SH-SY5Y (cell line): ENCODE data around the gene UBXN2A.

Experiments
- GATA2 ChIP-seq: IDR thresholded peaks from 2 replicates; pipeline ENCODE4 v1.6.1; 2011; ENCODE audit warnings: mild to moderate bottlenecking, low read depth, low read length
- GATA3 ChIP-seq: IDR thresholded peaks from 2 replicates; pipeline ENCODE4 v1.6.1; 2011; ENCODE audit warnings: low read depth, mild to moderate bottlenecking, low read length, moderate library complexity

DNA sequence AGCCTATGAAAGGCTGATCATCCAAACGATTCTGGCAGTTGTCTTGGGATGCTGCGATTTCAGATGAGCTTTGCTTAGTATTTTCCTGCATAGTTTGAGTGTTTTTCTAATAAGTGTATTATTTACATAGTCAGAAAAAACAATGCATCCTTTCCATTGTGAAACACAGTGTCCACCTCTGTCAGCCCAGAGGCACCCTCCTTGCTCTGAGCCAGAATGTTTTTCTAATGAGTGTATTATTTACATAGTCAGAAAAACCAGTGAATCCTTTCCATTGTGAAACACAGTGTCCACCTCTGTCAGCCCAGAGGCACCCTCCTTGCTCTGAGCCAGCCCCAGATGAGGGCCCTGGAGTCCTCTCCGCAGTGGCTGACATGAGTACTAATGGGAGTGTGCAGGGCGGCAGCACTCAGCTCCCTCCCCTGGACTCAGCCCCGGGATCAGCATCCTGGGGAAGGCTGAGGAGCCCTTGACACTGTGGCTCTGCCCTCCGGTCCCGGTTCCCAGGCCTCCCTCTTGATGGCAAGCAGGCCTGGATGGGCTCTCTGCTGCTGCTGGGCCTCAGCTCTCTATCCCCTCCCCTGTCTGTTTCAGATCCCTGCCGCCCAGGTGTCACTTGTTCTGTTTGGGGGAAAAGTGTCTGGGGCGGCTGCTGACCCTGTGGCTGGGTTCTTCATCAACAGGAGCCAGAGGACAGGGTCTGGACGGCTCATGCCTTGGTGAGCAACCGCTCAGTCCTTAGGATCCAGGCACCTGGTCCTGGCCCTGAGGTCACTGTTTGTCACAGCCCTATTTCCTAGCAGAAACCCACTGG lies 75.5 kb downstream of the UBXN2A start:
- no peak for TF ChIP-seq GATA2
- TF ChIP-seq GATA3, result no peak
